HepG2 (cell line): Measurements from ENCODE around the gene TCAF1. TPM values are rescaled to one million over a fixed set of nuclear protein-coding genes. Genes with fewer than 3 reads are reported as not detected.
A peak's percentile ranks its signal among the peaks of the same experiment; 100 is the strongest.

Experiments
- DRAP1 ChIP-seq: IDR thresholded peaks from 2 replicates; pipeline ENCODE4 v1.6.1; 2016; ENCODE audit warnings: missing genetic modification reagents, missing compliant biosample characterization
- FIP1L1 ChIP-seq: fragments of 200-400 bp; formaldehyde crosslinking; IDR thresholded peaks from 2 replicates; pipeline ENCODE4 v1.6.1; 2018; ENCODE audit warnings: low read depth, mild to moderate bottlenecking, low read length, moderate library complexity, borderline replicate concordance; ENCODE audit not compliant: insufficient read depth
- GABPA ChIP-seq, 2 experiments: IDR thresholded peaks; 2 replicates each; pipeline ENCODE4 v1.6.1; 2011 to 2016; ENCODE audit warnings: low read depth in 2 of 2, low read length in 1 of 2, missing biosample characterization in 1 of 2, missing genetic modification characterization in 1 of 2
- ISX ChIP-seq: sonication (generic); formaldehyde crosslinking; conservative IDR thresholded peaks from 2 replicates; pipeline ENCODE4 v1.5.0; 2020; ENCODE audit warnings: missing genetic modification reagents
- MAFK ChIP-seq, 2 experiments: IDR thresholded peaks in 1 of 2; conservative IDR thresholded peaks in 1 of 2; 2 replicates each; pipeline ENCODE4 v1.6.1; 2011; ENCODE audit warnings: improper control_type of control experiment in 2 of 2, low read length in 2 of 2
- MEIS1 ChIP-seq: sonication (generic); formaldehyde crosslinking; IDR thresholded peaks from 2 replicates; pipeline ENCODE4 v1.9.0; 2021; ENCODE audit warnings: mild to moderate bottlenecking, missing genetic modification reagents, moderate library complexity, borderline replicate concordance
- NONO ChIP-seq, 2 experiments: fragments of 450-650 bp in 1 of 2; sonication (generic) in 1 of 2; formaldehyde crosslinking in 1 of 2; IDR thresholded peaks in 1 of 2; conservative IDR thresholded peaks in 1 of 2; 2 replicates each; pipeline versions ENCODE4 v1.6.1 to v1.8.0; 2017 to 2022; ENCODE audit warnings: mild to moderate bottlenecking in 1 of 2, missing genetic modification reagents in 1 of 2, moderate library complexity in 1 of 2
- PAX8 ChIP-seq: sonication (generic); formaldehyde crosslinking; IDR thresholded peaks from 2 replicates; pipeline ENCODE4 v1.8.0; 2022; ENCODE audit warnings: mild to moderate bottlenecking, missing genetic modification reagents, borderline replicate concordance
- POLR2AphosphoS2 ChIP-seq: IDR thresholded peaks from 2 replicates; pipeline ENCODE4 v1.6.1; 2011; ENCODE audit warnings: low read depth, low read length, improper control_type of control experiment
- RCOR2 ChIP-seq: IDR thresholded peaks from 2 replicates; pipeline ENCODE4 v1.6.1; 2016; ENCODE audit warnings: missing biosample characterization, missing genetic modification reagents
- SNAPC2 ChIP-seq: sonication (generic); formaldehyde crosslinking; IDR thresholded peaks from 2 replicates; pipeline ENCODE4 v1.8.1; 2022; ENCODE audit warnings: mild to moderate bottlenecking, missing genetic modification reagents
- THAP11 ChIP-seq: IDR thresholded peaks from 2 replicates; pipeline ENCODE4 v1.6.1; 2016; ENCODE audit warnings: missing biosample characterization, missing genetic modification reagents
- XBP1 ChIP-seq: sonication (generic); formaldehyde crosslinking; IDR thresholded peaks from 2 replicates; pipeline ENCODE4 v1.5.0; 2020; ENCODE audit warnings: missing genetic modification reagents
- ZBTB42 ChIP-seq: sonication (generic); formaldehyde crosslinking; IDR thresholded peaks from 2 replicates; pipeline ENCODE4 v1.5.0; 2020; ENCODE audit warnings: mild to moderate bottlenecking, missing genetic modification reagents
- ZBTB7B ChIP-seq: sonication (generic); formaldehyde crosslinking; IDR thresholded peaks from 2 replicates; pipeline ENCODE4 v1.4.0; 2020; ENCODE audit warnings: missing genetic modification reagents
- ZEB1 ChIP-seq: IDR thresholded peaks from 2 replicates; pipeline ENCODE4 v1.6.1; 2012; ENCODE audit warnings: mild to moderate bottlenecking, low read depth, inconsistent platforms; ENCODE audit not compliant: insufficient replicate concordance
- ZNF333 ChIP-seq: sonication (generic); formaldehyde crosslinking; IDR thresholded peaks from 2 replicates; pipeline ENCODE4 v1.4.0; 2020; ENCODE audit warnings: mild to moderate bottlenecking, missing genetic modification reagents, borderline replicate concordance
- ZNF546 ChIP-seq: sonication (generic); formaldehyde crosslinking; conservative IDR thresholded peaks from 2 replicates; pipeline ENCODE4 v1.8.1; 2023; ENCODE audit warnings: mild to moderate bottlenecking, missing genetic modification reagents
- ZNF615 ChIP-seq: sonication (generic); formaldehyde crosslinking; IDR thresholded peaks from 2 replicates; pipeline ENCODE4 v1.5.0; 2020; ENCODE audit warnings: mild to moderate bottlenecking, missing genetic modification reagents, borderline replicate concordance
- ZNF724P ChIP-seq: sonication (generic); formaldehyde crosslinking; IDR thresholded peaks from 2 replicates; pipeline ENCODE4 v1.8.0; 2022; ENCODE audit warnings: missing genetic modification reagents, borderline replicate concordance
- ZNF761 ChIP-seq: sonication (generic); formaldehyde crosslinking; conservative IDR thresholded peaks from 2 replicates; pipeline ENCODE4 v1.4.0; 2020; ENCODE audit warnings: mild to moderate bottlenecking, missing genetic modification reagents
- ZNF766 ChIP-seq: sonication (generic); formaldehyde crosslinking; IDR thresholded peaks from 2 replicates; pipeline ENCODE4 v1.5.0; 2020; ENCODE audit warnings: missing genetic modification reagents, borderline replicate concordance
- polyA plus RNA-seq, 8 experiments: library from polyadenylated mRNA; depleted of rRNA in 3 of 8; stranded (reverse) in 7 of 8; unstranded in 1 of 8; fragments of >200 nt; fragmentation: Illumina TruSeq in 4 of 8; extraction: Trizol in 4 of 8; gene quantifications; 2 replicates each; pipeline versions ENCODE4 v1.2.1 to v1.2.3, GENCODE V29; 2011 to 2016; ENCODE audit warnings: low read depth in 4 of 8, missing spikeins in 1 of 8, mixed read lengths in 1 of 8; ENCODE audit not compliant: insufficient read depth in 1 of 8
- total RNA-seq, 5 experiments: library from RNA; depleted of rRNA; stranded (reverse); fragments of >200 nt; fragmentation: Illumina TruSeq; extraction: Trizol; gene quantifications; 2 replicates each; pipeline ENCODE4 v1.2.3, GENCODE V29; 2016; ENCODE audit warnings: low read depth in 1 of 5
- TF ChIP-seq, protein P1 (sequence below): sonication (generic); formaldehyde crosslinking; IDR thresholded peaks from 2 replicates; pipeline ENCODE4 v1.4.0; 2020; ENCODE audit warnings: missing genetic modification reagents
- TF ChIP-seq, protein P2 (sequence below): sonication (generic); formaldehyde crosslinking; IDR thresholded peaks from 2 replicates; pipeline ENCODE4 v1.4.0; 2020; ENCODE audit warnings: missing genetic modification reagents
- TF ChIP-seq, protein P3 (sequence below): sonication (generic); formaldehyde crosslinking; IDR thresholded peaks from 2 replicates; pipeline ENCODE4 v1.9.0; 2021; ENCODE audit warnings: missing genetic modification reagents, mild to moderate bottlenecking, borderline replicate concordance

Gene TCAF1
- total and polyA plus RNA-seq, 2 of the 13 experiments (the other 11 are each of a cell fraction or from before 2014, with no cell fraction given) = 36.2 to 101 TPM

DNA sequence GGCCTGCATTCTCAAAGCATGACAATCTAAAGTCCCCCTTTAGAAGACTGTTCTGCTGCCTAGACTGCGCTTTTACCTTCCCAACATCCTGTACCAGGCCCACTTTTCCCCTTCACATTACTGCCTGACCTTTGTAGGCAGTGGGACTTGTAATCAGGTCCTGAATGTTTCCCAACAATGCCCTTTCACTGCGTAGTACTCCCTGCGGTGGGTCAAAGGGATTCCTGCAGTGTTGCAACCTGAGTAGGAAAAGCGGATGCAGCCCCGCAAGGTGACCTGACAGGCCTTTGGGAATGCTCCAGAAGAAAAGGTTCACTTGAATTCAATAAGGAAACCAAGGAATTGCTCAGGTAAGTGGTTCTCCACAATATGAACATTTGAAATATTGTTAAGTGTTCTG, 4.9 kb upstream of the TCAF1 start (continued):
- TF ChIP-seq, protein P1, sequence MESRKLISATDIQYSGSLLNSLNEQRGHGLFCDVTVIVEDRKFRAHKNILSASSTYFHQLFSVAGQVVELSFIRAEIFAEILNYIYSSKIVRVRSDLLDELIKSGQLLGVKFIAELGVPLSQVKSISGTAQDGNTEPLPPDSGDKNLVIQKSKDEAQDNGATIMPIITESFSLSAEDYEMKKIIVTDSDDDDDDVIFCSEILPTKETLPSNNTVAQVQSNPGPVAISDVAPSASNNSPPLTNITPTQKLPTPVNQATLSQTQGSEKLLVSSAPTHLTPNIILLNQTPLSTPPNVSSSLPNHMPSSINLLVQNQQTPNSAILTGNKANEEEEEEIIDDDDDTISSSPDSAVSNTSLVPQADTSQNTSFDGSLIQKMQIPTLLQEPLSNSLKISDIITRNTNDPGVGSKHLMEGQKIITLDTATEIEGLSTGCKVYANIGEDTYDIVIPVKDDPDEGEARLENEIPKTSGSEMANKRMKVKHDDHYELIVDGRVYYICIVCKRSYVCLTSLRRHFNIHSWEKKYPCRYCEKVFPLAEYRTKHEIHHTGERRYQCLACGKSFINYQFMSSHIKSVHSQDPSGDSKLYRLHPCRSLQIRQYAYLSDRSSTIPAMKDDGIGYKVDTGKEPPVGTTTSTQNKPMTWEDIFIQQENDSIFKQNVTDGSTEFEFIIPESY (CRISPR knock-in tag) = peak; percentile 73
- TF ChIP-seq ZEB1 (peak; percentile 88), PAX8 (CRISPR knock-in tag) (no peak), ISX (CRISPR knock-in tag) (no peak), ZNF724P (CRISPR knock-in tag) (no peak), GABPA (IDR thresholded peaks at IDR 0.05; ENCODE audit: low read depth, low read length) (no peak), GABPA (CRISPR knock-in tag; IDR thresholded peaks at IDR 0.05; ENCODE audit: low read depth) (peak; percentile 48; the same call in 1 of the 2 replicates), ZBTB7B (CRISPR knock-in tag) (peak; percentile 95), ZNF333 (CRISPR knock-in tag) (no peak), ZNF546 (no peak), THAP11 (peak; percentile 78), ZBTB42 (CRISPR knock-in tag) (no peak), MEIS1 (CRISPR knock-in tag) (0 out of 2 replicates have a peak, but pooled peaks have one; percentile 37), ZNF615 (no peak), DRAP1 (peak; percentile 69), NONO (IDR thresholded peaks at IDR 0.05) (no peak), NONO (CRISPR knock-in tag; conservative IDR thresholded peaks at IDR 0.05) (peak; percentile 92), ZNF761 (CRISPR knock-in tag) (peak; percentile 75; the same call in 1 of the 2 replicates), XBP1 (CRISPR knock-in tag) (no peak), POLR2AphosphoS2 (no peak), SNAPC2 (CRISPR knock-in tag) (no peak; the same call in 1 of the 2 replicates), ZNF766 (no peak), RCOR2 (CRISPR knock-in tag) (peak; percentile 85), FIP1L1 (no peak), MAFK (conservative IDR thresholded peaks at IDR 0.05 in 1 of 2, IDR thresholded peaks at IDR 0.05 in 1 of 2; ENCODE audit: low read length in 2 of 2) (no peak)
- TF ChIP-seq, protein P2, sequence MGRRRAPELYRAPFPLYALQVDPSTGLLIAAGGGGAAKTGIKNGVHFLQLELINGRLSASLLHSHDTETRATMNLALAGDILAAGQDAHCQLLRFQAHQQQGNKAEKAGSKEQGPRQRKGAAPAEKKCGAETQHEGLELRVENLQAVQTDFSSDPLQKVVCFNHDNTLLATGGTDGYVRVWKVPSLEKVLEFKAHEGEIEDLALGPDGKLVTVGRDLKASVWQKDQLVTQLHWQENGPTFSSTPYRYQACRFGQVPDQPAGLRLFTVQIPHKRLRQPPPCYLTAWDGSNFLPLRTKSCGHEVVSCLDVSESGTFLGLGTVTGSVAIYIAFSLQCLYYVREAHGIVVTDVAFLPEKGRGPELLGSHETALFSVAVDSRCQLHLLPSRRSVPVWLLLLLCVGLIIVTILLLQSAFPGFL = no peak
- TF ChIP-seq, protein P3, sequence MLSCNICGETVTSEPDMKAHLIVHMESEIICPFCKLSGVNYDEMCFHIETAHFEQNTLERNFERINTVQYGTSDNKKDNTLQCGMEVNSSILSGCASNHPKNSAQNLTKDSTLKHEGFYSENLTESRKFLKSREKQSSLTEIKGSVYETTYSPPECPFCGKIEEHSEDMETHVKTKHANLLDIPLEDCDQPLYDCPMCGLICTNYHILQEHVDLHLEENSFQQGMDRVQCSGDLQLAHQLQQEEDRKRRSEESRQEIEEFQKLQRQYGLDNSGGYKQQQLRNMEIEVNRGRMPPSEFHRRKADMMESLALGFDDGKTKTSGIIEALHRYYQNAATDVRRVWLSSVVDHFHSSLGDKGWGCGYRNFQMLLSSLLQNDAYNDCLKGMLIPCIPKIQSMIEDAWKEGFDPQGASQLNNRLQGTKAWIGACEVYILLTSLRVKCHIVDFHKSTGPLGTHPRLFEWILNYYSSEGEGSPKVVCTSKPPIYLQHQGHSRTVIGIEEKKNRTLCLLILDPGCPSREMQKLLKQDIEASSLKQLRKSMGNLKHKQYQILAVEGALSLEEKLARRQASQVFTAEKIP (CRISPR knock-in tag) = no peak
